ENCODE data around the gene MCF2L.

MCF2L gene

DNA sequence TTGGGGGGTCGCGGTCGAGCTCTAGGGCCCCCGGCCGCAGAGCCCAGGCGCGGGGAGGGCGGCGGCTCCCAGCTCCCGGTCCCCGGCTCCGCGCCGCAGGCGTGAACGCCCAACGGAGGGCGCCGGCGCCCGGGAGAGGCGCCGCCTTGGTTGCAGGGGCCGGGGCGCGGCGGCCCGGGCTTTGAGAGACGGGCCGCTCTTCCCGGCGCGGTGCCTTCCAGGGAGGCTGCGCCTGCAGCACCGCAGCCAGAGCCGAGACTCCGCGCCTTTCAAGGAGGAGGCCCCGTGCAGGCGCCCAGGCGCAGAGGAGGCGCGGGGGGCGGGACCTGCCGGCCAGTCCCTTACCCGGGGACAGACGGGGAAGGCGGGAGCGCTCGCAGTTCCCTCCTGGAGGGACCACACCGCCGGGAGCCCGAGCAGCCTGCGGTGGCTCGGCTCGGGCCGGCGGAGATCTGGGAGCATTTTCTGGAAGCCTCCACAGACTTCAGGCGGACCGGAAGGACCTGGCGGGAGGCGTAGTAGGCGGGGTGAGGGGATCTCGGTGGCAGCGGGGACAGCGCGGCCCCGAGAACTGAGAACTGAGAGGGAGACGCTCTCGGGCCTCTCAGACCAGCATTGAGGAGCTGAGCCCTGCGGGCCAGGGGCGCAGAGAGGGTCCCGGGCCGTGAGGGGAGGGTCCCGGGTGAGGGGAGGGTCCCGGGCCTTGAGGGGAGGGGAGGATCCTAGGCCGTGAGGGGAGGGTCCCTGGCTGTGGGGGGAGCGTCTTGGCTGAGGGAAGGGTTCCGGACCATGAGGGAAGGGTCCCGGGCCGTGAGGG lies 25.5 kb upstream of the MCF2L start:
- peak; percentile 75 for DNase-seq (ENCODE audit: low spot score)

GRCh38 chr13:112947796-112948195 lies 21.2 kb upstream of the MCF2L start:
- no peak for DNase-seq (ENCODE audit: low spot score)

DNA sequence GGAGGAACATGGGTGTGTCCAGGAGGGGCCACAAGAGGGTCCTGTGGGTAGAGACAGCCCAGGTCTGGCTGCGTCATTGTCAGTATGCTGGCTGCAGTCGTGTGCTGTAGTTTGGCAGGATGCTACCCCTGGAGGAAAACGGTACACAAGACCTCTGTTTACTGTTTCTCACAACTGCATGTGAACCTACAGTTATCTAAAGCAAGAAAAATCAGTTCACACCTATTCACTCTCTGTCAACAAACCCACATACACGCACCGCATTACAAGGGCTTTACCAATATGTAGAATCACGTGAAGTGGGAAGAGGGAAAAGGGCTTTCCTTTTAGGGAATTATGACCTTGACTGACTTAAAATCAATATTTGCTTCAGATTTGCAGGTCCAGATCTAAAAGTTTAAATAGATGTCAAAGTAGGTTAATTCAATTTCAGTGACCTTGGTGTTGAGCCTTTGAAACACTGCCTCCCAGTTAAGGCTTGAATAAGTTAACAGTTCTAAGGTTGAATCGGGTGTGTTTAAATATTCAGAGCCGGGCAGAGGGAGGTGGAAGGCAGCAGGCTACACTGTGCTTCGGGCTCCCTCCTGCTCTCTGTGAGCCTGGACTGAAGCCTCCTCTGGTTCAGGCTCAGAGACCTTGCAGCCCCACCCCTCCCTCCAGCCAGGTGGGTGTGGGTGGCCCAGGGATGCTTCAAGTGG lies 17.2 kb upstream of the MCF2L start:
- no peak for DNase-seq (ENCODE audit: low spot score)

DNA sequence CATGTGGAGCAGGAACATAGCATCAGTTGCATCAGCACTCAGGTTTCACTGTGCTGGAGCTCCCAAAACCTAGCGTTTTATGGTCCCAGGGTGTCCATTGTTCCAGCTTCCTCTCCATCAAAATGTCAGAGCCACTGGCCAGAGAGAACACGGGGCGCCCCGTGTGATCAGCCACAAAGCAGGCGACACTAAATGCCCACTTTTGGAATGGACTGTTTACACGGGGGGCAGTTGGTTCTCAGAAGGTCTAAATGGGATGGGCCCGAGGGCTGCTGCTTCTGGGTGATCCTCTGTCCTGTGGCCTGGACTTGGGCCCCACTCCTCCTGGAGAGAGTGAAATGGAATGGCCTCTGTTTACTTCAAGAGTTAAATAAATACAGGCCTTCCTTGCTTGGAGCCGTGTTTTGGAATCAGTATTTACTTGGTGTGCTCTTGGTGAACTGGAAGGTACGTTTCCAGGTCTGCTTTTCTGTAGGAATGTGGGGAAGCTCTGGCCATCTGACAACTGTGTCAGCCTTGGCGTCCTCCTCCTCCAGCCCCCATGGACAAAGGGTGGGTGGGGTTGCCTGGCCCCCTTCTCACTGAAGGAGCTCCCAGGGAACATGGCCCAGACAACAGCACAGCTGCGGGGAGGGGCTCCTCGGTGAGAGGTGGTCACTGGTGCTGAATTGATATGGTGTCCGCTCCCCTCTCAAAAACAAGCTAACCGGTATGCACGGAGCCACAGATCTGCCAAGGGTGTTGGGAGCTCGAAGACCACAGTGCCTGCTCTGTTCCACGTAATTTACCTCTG lies 16.1 kb upstream of the MCF2L start:
- no peak for DNase-seq (ENCODE audit: low spot score)

GRCh38 chr13:112953591-112954487 lies 15.2 kb upstream of the MCF2L start:
- no peak for DNase-seq (ENCODE audit: low spot score)

GRCh38 chr13:112954488-112955270 lies 14.3 kb upstream of the MCF2L start:
- no peak for DNase-seq (ENCODE audit: low spot score)

DNA sequence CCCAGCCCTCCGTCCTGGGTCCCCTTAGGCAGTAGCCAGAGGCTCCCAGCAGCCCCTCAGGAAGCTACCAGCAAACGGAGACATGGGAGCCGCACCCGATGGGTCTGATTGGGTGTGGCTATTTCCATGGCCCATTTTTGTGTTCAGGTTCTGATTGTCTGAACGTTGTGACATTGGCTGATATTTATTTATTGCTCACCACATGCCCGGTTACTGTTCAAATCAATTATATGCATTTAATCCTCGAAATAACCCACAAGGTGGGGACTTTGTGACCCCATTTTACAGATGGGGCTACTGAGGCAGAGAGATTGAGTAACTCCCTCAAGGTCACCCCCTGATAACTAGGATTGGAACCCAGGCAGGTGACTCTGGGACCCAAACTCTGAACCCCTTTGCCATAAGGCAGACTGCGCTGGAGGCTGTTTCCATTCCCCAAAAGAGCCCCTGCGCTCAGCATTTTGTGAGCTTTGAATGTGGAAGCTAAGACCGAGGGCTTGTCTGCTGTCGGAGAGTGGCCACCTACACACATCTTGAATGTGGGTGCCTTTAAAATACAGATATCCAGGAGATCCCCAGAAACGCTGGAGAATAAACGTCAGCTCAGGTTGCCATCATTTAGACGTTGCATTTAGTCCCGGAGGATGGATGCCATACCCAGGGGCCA lies 13.6 kb upstream of the MCF2L start:
- no peak for DNase-seq (ENCODE audit: low spot score)

DNA sequence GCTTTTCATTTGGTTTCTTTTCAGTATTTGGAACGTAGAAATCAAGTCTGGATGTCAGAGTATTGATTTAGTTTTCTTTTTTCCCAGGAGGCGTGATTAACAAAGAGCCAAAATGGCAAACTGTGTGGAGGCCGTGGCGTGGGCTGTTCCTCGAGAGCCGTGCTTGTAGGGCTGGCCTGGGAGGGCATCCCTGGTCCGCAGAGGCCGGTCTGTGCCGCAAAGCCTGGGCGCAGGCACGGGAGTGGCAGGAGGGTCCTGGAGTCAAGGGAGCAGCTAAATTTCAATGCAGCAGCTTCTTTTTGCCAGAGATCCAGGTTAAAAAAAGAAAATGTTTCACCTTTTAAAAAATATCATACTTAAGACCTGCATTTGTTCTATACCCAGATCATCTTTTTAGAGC lies 13.1 kb upstream of the MCF2L start:
- no peak for DNase-seq (ENCODE audit: low spot score)

- DNase-seq (ENCODE audit: low spot score) = no peak
Observed at GRCh38 chr13:112956571-112957294, 12.3 kb upstream of the MCF2L start.

- no peak for DNase-seq (ENCODE audit: low spot score)
Observed at GRCh38 chr13:112957295-112957677, 11.7 kb upstream of the MCF2L start.

DNA sequence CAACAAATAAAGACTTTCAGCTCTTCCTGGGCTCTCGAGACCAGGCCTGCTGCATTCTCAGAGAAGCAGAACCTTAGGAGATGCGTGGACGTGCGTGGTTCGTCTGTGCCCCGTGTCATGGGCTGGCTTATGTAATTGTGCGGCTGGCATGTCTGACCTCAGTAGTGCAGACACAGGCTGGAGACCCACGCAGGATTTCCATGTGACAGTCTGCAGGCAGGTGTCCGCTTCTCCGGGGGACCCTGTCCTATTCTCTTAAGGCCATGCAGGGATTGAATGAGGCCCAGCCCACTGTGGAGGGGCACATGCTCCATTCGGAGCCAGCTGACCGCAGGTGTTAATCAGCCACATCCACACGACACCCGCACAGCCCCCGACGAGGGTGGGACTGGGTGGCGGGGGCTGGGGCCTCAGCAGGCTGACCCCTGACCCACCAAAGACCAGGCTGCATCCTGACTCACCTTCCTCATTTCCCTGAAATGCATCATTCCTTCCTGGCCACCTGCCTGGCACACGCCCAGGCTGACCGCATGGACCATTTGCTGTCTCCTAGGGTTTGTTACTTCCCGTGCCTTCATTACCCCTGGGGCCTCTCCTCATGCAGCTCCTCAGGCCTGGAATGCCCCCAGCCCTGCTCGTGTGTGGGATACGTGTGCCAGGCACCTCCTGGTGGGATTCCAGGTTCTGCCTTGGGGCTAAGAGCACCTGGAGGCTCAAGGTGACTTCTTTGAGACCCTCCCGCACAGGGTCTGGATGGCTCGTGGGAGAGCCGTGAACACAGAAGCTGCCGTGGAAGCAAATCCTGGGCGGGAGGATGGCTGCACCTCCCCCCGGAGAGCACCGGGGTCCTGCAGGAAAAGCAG lies 10.7 kb upstream of the MCF2L start:
- DNase-seq (ENCODE audit: low spot score) = no peak

GRCh38 chr13:112959206-112959605 lies 9.8 kb upstream of the MCF2L start:
- no peak for DNase-seq (ENCODE audit: low spot score)

DNA sequence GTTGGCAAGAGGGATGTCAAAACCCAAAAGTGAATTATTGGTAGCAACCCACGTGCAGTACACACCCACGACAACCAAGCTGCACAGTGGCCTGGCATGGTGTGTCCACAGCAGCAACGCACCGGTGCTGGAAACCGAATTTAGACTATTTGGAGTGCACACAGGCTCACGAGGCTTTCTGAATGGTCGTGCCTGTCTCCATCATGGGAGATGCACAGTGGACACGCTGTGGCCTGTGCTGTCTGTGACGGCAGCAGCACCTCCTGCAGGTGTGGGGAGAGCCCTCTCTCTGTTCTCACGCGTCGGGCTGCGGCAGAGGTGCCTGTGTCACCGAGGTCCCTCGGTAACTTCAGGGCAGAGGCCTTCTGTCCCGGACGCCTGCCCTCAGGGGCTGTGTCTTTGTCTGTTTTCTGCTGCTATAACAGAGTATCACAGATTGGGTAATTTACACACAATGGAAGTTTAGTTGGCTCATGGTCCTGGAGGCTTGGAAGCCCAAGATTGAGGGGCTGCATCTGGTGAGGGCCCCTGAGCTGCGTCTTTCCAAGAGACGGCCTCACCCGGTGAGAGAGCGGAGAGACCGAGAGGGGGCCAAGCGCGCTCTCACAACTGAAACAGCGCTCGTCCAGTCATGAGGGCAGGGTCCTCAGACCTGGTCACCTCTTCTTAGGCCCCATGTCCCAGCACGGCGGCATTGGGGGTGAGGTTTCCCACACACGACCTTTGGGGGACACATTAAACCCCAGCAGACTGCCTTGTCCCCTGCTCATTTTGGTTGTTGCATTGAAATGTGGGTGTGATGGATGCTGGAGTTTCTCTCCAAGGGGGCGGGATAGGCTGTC lies 9.1 kb upstream of the MCF2L start:
- no peak for DNase-seq (ENCODE audit: low spot score)

DNA sequence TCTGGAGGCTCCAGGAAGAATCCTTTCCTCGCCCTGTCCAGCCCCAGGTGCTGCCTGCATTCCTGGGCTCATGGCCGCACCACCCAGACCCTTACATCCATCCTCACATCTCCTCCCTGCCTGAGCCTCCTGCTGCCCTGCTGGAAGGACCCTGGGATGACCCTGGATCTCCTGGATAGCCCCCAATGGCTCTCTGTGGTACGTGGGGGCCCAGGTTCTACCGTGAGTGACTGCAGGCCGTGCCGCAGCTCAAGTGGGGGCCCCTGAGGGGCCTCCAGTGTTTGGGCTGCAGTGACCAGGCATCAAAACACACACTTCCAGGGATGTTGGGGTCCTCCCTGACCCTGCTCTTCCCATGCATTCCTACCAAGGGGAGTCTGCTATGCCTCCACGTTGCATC lies 8.3 kb upstream of the MCF2L start:
- no peak for DNase-seq (ENCODE audit: low spot score)

DNA sequence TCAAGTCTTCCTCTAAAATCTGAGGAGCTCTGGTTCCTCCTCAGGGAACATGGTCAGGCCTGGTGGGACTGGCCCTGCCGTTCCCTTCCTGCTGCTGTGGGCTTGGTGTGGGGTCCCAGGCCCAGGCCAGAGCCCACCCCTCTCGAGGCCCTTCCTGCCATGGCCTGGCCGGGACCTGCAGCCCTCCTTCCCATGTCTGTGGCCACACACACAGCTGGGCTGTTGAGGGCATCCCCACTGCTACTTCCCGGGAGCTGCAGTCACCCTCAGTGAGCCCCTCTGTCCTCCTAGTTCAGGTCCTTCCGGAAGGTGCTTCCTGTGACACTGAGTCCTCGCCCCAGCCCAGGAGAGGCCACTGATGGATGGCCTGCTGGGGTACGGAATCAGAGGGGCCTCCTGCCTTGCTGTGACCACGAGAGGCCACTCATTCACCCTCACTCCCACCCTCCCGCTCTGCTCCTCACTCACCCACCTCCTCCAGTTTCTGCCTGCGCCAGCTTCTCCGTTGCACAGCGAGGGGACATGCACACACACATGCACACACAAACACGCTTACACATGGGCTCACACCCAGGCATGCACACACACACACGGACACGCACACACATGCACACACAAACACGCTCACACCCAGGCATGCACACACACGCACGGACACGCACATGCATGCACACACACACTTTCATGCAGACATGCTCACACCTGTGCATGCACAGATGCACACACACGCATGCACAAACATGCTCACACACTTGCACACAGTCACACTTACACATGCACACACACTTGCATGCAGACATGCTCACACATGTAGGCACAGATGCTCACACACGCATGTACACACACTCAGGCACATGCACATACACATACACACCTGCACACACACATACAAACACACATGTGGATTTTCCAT lies 7.3 kb upstream of the MCF2L start:
- DNase-seq (ENCODE audit: low spot score) = no peak

DNA sequence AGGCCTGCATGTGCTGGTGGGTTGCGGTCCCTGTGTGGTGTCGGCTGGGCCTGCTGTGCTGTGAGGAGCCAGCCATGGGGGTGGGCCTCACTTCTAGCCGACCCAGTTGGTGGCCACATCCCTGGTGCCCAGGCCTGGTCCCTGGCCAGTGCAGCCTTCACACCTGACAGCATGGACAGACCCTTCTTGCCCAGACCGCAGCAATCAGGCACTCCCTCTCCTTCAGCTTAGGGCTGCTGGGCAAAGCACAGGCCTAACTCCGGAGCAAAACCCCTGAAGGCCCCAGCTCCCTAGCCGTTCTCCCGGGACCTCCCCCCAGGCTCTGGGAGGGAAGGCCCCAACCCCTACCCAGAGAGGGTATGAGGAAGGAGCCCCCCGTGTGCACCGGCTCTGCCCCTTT lies 6.6 kb upstream of the MCF2L start:
- DNase-seq (ENCODE audit: low spot score) = no peak

All from GM03348 (cell line).